Mucosa of descending colon (tissue), 3 donors: ENCODE data around the gene FGF11. TPM values are rescaled to one million over a fixed set of nuclear protein-coding genes. Genes with fewer than 3 reads are reported as not detected.

Experiments
- ATAC-seq: fragments of 200-7000 bp; cut with Tn5 transposase; one replicate; pipeline ENCODE4 v1.9.1; 2020; ENCODE audit warnings: mild to moderate bottlenecking, moderate library complexity
- DNase-seq, 3 donors: peaks; one replicate each; pipeline ENCODE4 v3.0.0-alpha.2; 2020
- H3K36me3 ChIP-seq: fragments of 200-600 bp; one replicate; pipeline ENCODE4 v1.8.0; 2021; ENCODE audit warnings: low read depth, mild to moderate bottlenecking
- H3K4me1 ChIP-seq: fragments of 200-600 bp; one replicate; pipeline ENCODE4 v1.8.0; 2021; ENCODE audit warnings: low read depth, mild to moderate bottlenecking
- H3K4me3 ChIP-seq: fragments of 200-600 bp; one replicate; pipeline ENCODE4 v1.8.0; 2021; ENCODE audit warnings: mild to moderate bottlenecking
- H3K9me3 ChIP-seq: fragments of 200-600 bp; one replicate; pipeline ENCODE4 v1.8.0; 2021; ENCODE audit warnings: mild to moderate bottlenecking
- intact Hi-C, 2 donors: fragments of 100-400 bp; cut with DNase I in 1 of 2; cut with micrococcal nuclease in 1 of 2; formaldehyde crosslinking; loops; one replicate each; pipeline versions ENCODE4 v1.11.0 to v1.11.1; 2022; cut with DNase I, micrococcal nuclease
- total RNA-seq, 3 donors: library from RNA; stranded (reverse); fragmentation: NEBNext Ultra II Directional in 2 of 3; extraction: Animal tissue kit (Norgen Biotek cat#: 25700) in 2 of 3; gene quantifications; one replicate each; pipeline versions ENCODE4 v1.2.1 to v1.2.4, GENCODE V29; 2021 to 2023
- TF ChIP-seq, protein P1 (sequence below): fragments of 200-600 bp; IDR thresholded peaks from one replicate; pipeline ENCODE4 v1.8.0; 2022; ENCODE audit warnings: antibody characterized with exemption, mild to moderate bottlenecking
- donor health status: DM: no; HTN: no; CAD: no; lungs with moderate emphysema.
- donor health status: DM: no; HTN: no; CAD: no.
- donor health status: DM: no; HTN: yes; CAD: no.

Gene FGF11
- total RNA-seq, 3 donors from 2014 or later, result 1.4 to 3.0 (median 2.2) TPM

- Histone ChIP-seq H3K4me3 (no peak overlapping the region), H3K36me3 (no peaks in the 10 kb centered on the region), H3K4me1 (peaks cover 4% of the 10 kb centered on the region), H3K9me3 (no peaks in the 10 kb centered on the region)
- intact Hi-C loops, result no loop called here
- ATAC-seq (no peak), DNase-seq (peak in 1 of 3 donors; percentile 21)
- TF ChIP-seq, protein P1, sequence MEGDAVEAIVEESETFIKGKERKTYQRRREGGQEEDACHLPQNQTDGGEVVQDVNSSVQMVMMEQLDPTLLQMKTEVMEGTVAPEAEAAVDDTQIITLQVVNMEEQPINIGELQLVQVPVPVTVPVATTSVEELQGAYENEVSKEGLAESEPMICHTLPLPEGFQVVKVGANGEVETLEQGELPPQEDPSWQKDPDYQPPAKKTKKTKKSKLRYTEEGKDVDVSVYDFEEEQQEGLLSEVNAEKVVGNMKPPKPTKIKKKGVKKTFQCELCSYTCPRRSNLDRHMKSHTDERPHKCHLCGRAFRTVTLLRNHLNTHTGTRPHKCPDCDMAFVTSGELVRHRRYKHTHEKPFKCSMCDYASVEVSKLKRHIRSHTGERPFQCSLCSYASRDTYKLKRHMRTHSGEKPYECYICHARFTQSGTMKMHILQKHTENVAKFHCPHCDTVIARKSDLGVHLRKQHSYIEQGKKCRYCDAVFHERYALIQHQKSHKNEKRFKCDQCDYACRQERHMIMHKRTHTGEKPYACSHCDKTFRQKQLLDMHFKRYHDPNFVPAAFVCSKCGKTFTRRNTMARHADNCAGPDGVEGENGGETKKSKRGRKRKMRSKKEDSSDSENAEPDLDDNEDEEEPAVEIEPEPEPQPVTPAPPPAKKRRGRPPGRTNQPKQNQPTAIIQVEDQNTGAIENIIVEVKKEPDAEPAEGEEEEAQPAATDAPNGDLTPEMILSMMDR, result no peak
These were observed 28.5 kb upstream of the FGF11 start for GRCh38 chr17:7410634-7411426.

GRCh38 chr17:7411427-7411750 is 27.9 kb upstream of the FGF11 start:
- TF ChIP-seq, protein P1, result no peak
- Histone ChIP-seq H3K4me1 (peaks cover 4% of the 10 kb centered on the region), H3K4me3 (no peak overlapping the region), H3K36me3 (no peaks in the 10 kb centered on the region), H3K9me3 (no peaks in the 10 kb centered on the region)
- ATAC-seq, result no peak
- DNase-seq, result no peak
- intact Hi-C loops, result no loop called here

DNA sequence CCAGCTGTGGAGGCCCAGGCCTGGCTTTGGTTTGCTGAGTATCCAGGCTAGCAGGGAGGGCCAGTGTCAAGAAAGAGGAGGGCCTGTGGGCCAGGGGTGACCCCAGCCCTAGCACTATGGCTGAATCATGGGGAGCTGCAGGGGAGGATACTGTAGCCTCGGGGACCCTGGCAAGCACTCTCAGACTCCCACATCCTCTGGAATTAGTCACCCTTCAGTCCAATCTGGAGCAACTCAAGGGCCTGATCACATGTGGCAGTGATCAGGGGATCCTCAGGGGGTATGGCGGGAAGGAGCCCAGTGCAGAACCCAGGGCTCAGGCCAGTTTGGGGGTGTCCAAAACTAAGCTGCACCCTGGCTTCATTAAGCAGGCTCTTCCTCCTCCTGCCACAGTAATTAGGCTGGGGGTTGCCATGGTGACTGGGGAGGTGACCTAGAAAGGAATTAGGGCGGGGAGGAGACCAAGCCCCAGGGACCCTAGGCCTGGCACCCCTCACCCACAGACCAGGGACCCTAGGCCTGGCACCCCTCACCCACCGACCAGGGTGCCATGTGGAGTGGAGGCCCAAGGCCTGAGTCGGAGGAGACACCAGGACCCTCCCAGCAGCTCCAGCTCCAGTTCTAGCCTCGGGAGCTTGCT is 25.8 kb upstream of the FGF11 start:
- ATAC-seq (no peak), DNase-seq (no peak)
- no peak overlapping the region for H3K4me3 ChIP-seq
- no peaks in the 10 kb centered on the region for H3K4me1 ChIP-seq
- TF ChIP-seq, protein P1, result no peak
- H3K36me3 ChIP-seq, result no peaks in the 10 kb centered on the region
- intact Hi-C loops, result no loop called here
- no peaks in the 10 kb centered on the region for H3K9me3 ChIP-seq

- no peaks in the 10 kb centered on the region for H3K4me1 ChIP-seq
- intact Hi-C loops, result no loop called here
- TF ChIP-seq, protein P1, result no peak
- DNase-seq, result no peak
- H3K36me3 ChIP-seq, result no peaks in the 10 kb centered on the region
- ATAC-seq, result no peak
- no peaks in the 10 kb centered on the region for H3K9me3 ChIP-seq
- H3K4me3 ChIP-seq, result no peak overlapping the region
These were observed 24.5 kb upstream of the FGF11 start for GRCh38 chr17:7414837-7415236.

DNA sequence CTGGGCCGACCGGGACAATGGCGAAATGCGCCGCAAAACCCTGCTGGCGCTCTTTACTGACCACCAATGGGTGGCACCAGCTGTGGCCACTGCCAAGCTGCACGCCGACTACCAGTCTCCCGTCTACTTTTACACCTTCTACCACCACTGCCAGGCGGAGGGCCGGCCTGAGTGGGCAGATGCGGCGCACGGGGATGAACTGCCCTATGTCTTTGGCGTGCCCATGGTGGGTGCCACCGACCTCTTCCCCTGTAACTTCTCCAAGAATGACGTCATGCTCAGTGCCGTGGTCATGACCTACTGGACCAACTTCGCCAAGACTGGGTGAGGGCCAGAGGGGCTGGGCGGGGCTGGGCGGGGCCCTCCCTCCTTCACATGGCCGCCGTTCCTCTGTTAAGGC is 23.5 kb upstream of the FGF11 start:
- H3K9me3 ChIP-seq, result no peaks in the 10 kb centered on the region
- ATAC-seq (no peak), DNase-seq (no peak)
- intact Hi-C loops, result no loop called here
- no peaks in the 10 kb centered on the region for H3K36me3 ChIP-seq
- no peaks in the 10 kb centered on the region for H3K4me1 ChIP-seq
- TF ChIP-seq, protein P1, result no peak
- no peak overlapping the region for H3K4me3 ChIP-seq
